SU-DHL-6 (cell line): Measurements from ENCODE around the gene CATSPERZ.

Source experiments
- CTCF ChIP-seq: fragments of 200-600 bp; sonication (generic); IDR thresholded peaks from one replicate; pipeline ENCODE4 v1.5.1; 2017; ENCODE audit warnings: antibody characterized with exemption, mild to moderate bottlenecking, low read length, moderate library complexity; ENCODE audit not compliant: insufficient read depth, poor library complexity, severe bottlenecking
- EZH2phosphoT487 ChIP-seq: fragments of 200-600 bp; sonication (generic), shearing (Covaris generic); conservative IDR thresholded peaks from 2 replicates; pipeline ENCODE4 v1.6.1; 2018; ENCODE audit warnings: mild to moderate bottlenecking, antibody characterized with exemption, low read length, moderate library complexity, mixed read lengths

GRCh38 chr11:64320556-64320955 is 20.4 kb downstream of the CATSPERZ start:
- TF ChIP-seq CTCF = no peak
- no peak for TF ChIP-seq EZH2phosphoT487
